ENCODE data around the gene MRPS18B. TPM values are rescaled to one million over a fixed set of nuclear protein-coding genes. Genes with fewer than 3 reads are reported as not detected.

The MRPS18B gene
- polyA plus RNA-seq, 3 donors: 18.8 to 52.4 (median 45.2) TPM

Small RNAs within 50 kb of the gene (small RNA-seq; reads per million reads assigned to genes)
- 1.4 reads per million for gene MIR877 (ENCODE audit: insufficient read length, low read depth)

Other genes starting within 250 kb of the MRPS18B start
- 100 to 1,000 TPM; 870 to 944 (median 893) TPM for gene HLA-E, start 128.3 kb upstream of the MRPS18B start, polyA plus RNA-seq
- 10 to 100 TPM; 10.3 to 13.4 (median 12.9) TPM for gene GNL1, start 61.4 kb upstream of the MRPS18B start, polyA plus RNA-seq
- 1 to 10 TPM; 2.8 to 7.1 (median 3.6) TPM for gene PRR3, start 60.5 kb upstream of the MRPS18B start, polyA plus RNA-seq
- gene ABCF1, start 46.4 kb upstream of the MRPS18B start, polyA plus RNA-seq: 10 to 100 TPM in 2 of 3 donors, 1 to 10 TPM in 1; 7.5 to 19.8 (median 14.6) TPM
- 10 to 100 TPM in 2 of 3 donors, 1 to 10 TPM in 1; 9.5 to 18.3 (median 16.4) TPM for gene PPP1R10, start 597 bp upstream of the MRPS18B start, polyA plus RNA-seq
- 10 to 100 TPM in 1 of 3 donors, under 1 TPM in 2; 0.51 to 10.4 (median 0.68) TPM for gene ATAT1, start 9.0 kb downstream of the MRPS18B start, polyA plus RNA-seq
- 10 to 100 TPM in 1 of 3 donors, 1 to 10 TPM in 2; 2.0 to 18.4 (median 2.7) TPM for gene C6orf136, start 29.3 kb downstream of the MRPS18B start, polyA plus RNA-seq
- 10 to 100 TPM; 16.4 to 70.1 (median 19.0) TPM for gene DHX16, start 55.2 kb downstream of the MRPS18B start, polyA plus RNA-seq
- 100 to 1,000 TPM in 1 of 3 donors, 10 to 100 TPM in 2; 58.5 to 226 (median 78.9) TPM for gene PPP1R18, start 68.8 kb downstream of the MRPS18B start, polyA plus RNA-seq
- gene NRM, start 73.1 kb downstream of the MRPS18B start, polyA plus RNA-seq: 10 to 100 TPM; 25.9 to 36.0 (median 35.0) TPM
- gene MDC1, start 99.4 kb downstream of the MRPS18B start, polyA plus RNA-seq: 1 to 10 TPM in 1 of 3 donors, under 1 TPM in 2; 0.27 to 4.5 (median 0.34) TPM
- 100 to 1,000 TPM in 1 of 3 donors, 10 to 100 TPM in 2; 48.4 to 130 (median 57.0) TPM for gene TUBB, start 102.5 kb downstream of the MRPS18B start, polyA plus RNA-seq
- gene FLOT1, start 124.8 kb downstream of the MRPS18B start, polyA plus RNA-seq: 100 to 1,000 TPM; 124 to 153 (median 132) TPM
- 100 to 1,000 TPM in 1 of 3 donors, 10 to 100 TPM in 2; 30.6 to 188 (median 53.2) TPM for gene IER3, start 126.7 kb downstream of the MRPS18B start, polyA plus RNA-seq